IPS-20b (cell line): ENCODE measurements around the gene PGGT1B.
A peak's percentile ranks its signal among the peaks of the same experiment; 100 is the strongest.

Source experiments
- H3K27ac ChIP-seq: one replicate; pipeline ENCODE4 v1.5.1; 2013; ENCODE audit warnings: low read length
- H3K27me3 ChIP-seq: 2 replicates; pipeline ENCODE4 v1.6.1; 2013; ENCODE audit warnings: mild to moderate bottlenecking, low read length, inconsistent platforms; ENCODE audit not compliant: insufficient read depth
- H3K36me3 ChIP-seq: 2 replicates; pipeline ENCODE4 v1.6.1; 2013; ENCODE audit warnings: low read depth, mild to moderate bottlenecking, inconsistent platforms, low read length, moderate library complexity; ENCODE audit not compliant: insufficient read depth
- H3K4me1 ChIP-seq: 2 replicates; pipeline ENCODE4 v1.6.1; 2013; ENCODE audit warnings: mild to moderate bottlenecking, control low read depth, inconsistent platforms, low read length, moderate library complexity; ENCODE audit not compliant: insufficient read depth
- H3K4me3 ChIP-seq: 2 replicates; pipeline ENCODE4 v1.5.1; 2013; ENCODE audit warnings: mild to moderate bottlenecking, low read length, inconsistent platforms
- H3K9ac ChIP-seq: 2 replicates; pipeline ENCODE4 v1.6.1; 2013; ENCODE audit warnings: low read depth, mild to moderate bottlenecking, inconsistent platforms, low read length, moderate library complexity
- H3K9me3 ChIP-seq: 2 replicates; pipeline ENCODE4 v1.6.1; 2013; ENCODE audit warnings: mild to moderate bottlenecking, low read depth, low read length, inconsistent platforms; ENCODE audit not compliant: insufficient read depth

PGGT1B gene

DNA sequence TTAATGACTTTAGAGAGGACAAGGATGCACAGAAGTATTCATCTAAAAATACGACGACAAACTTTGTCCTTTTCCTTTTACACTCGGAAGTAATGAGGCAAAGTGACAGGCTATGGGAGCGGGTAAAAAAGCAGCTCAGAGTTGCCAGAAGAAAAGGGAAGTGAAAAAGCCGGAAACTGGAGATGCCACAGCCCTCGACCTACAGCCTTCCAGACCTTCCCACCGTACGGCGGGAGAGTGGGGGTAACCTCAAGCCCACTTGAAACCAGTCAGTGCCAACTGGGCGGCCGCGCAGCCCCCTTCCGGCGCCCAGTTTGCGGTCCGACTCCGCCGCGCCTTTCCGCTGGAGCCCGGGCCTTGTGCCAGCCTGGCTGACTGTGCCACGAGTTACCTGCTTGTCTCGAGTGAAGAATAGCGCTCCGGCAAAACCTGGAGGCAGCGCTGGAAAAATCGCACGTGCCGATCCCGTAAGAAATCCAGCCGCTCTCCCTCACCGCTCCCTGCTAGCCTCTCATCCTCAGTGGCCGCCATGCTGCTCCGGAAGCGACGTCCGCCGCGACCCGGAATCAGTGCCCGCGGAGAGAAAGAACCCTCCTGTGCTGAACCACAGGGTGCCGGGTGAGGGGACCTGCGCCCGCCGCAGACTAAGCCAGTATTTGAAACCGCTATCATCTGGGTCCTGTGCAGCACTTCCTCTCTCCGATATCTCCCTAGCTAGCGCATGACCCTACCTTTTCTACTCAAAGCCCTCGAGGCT is at the start of gene PGGT1B:
PGGT1B (minus strand) TSS at position 557 of the 757 bp plus-strand sequence; CDS start at position 531, 26 bp downstream.
- H3K4me3 ChIP-seq = peak within 1 kb of the TSS; percentile 87
- H3K4me1 ChIP-seq = peaks cover 12% of the 10 kb centered on the region
- H3K36me3 ChIP-seq = peaks cover 10% of the 10 kb centered on the region
- H3K9ac ChIP-seq = peak within 1 kb of the TSS; percentile 85
- H3K27ac ChIP-seq = no peak within 1 kb of the TSS
- no peaks in the 10 kb centered on the region for H3K27me3 ChIP-seq
- H3K9me3 ChIP-seq = no peaks in the 10 kb centered on the region

DNA sequence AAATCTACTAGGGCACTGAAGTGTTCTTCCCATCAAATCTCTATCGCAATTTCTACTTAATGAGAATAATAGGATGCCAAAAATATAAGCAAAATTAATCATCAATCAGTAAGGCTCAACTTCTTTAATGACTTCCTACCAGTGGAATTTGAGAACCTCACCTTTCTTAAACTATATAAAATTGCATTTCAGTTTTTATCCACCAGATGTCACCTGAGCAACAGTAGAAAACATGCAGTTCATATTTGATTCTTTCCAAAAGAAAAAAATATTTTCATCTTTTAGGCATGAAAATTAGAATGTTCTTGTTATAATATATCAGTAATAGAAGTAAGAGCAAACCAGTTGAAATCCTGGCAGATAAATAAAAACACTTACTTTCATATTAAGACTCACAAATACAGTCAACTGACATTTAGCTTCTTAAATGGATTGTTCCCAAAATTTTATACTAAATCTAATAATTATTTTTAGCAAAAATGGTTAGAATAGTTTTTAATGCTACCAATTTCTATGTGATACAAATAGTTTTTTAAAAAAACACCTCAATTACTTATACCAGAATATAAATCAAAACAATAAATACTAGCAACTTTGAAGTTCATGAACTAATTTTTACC is 47.2 kb upstream of the PGGT1B start:
- Histone ChIP-seq H3K9ac (no peak overlapping the region), H3K27me3 (no peaks in the 10 kb centered on the region), H3K4me1 (no peaks in the 10 kb centered on the region)

DNA sequence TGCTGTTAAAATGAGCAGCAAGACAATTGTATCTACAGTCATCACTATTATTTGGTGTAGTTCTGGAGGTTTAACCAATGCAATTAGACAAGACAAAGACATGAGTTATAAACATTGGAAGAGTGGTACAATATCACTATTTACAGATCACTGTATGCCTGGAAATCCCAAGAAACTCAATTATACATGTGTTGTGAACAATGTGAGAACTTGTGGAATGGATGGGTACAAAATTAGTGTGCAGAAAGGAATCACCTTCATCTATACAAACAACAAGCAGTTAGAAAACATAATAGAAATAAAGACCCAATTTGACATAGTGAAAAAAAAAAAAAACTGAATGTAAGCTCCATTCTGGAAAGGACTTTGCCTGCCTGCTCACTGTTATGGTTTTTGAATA is 46.1 kb upstream of the PGGT1B start:
- Histone ChIP-seq H3K9me3 (no peaks in the 10 kb centered on the region), H3K4me1 (no peaks in the 10 kb centered on the region), H3K27me3 (no peaks in the 10 kb centered on the region), H3K36me3 (no peaks in the 10 kb centered on the region), H3K27ac (no peak overlapping the region), H3K4me3 (no peak overlapping the region), H3K9ac (no peak overlapping the region)

More for the DNA sequence above, 47.2 kb upstream of the PGGT1B start:
- no peaks in the 10 kb centered on the region for H3K36me3 ChIP-seq
- no peak overlapping the region for H3K27ac ChIP-seq
- H3K4me3 ChIP-seq = no peak overlapping the region
- no peaks in the 10 kb centered on the region for H3K9me3 ChIP-seq

DNA sequence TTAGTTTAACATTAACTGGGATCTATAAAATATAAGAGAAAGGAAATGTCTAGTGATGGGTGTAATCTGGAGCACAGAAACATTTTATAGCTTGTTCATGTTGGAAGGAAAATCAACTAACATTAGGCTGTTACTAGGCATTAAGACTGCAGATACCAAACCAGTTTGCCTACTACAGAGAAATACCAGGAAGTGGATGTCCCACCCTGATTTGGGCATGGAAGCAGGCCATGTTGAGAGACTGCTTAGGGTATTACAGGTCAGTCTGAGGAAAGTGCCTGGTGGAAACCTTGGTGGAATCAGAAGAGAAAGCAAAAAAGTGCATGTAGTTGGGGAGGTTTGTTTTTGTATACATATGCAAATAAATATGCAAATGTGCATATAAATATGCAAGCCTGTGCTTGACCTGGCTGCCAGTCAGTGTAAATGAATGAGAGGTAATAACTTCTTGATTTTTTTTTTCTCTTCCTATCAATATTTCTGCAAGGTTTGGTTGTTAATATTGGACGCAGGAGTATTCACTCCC is 43.4 kb upstream of the PGGT1B start:
- Histone ChIP-seq H3K27ac (no peak overlapping the region), H3K9ac (no peak overlapping the region), H3K36me3 (no peaks in the 10 kb centered on the region), H3K4me1 (no peaks in the 10 kb centered on the region), H3K9me3 (no peaks in the 10 kb centered on the region), H3K27me3 (no peaks in the 10 kb centered on the region), H3K4me3 (no peak overlapping the region)

DNA sequence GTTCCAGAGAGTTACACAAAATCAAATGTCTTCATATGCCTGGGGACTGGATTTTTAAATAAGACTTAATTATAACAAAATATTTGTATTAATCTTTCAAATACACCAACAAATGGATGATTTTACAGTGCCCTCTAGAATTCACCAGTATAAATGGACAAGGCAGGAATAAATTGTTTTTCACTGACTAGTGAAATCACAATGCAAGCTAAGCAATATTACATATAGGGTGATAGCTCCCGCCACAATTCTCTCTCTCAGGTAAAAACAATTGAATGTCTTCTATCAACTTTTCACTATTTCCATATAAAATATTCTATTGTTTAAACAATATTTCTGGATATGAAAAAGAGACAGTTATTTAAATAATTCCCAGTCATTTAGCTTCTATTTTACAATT is 41.8 kb upstream of the PGGT1B start:
- no peak overlapping the region for H3K4me3 ChIP-seq
- no peak overlapping the region for H3K27ac ChIP-seq
- H3K4me1 ChIP-seq = no peaks in the 10 kb centered on the region
- H3K9ac ChIP-seq = no peak overlapping the region
- no peaks in the 10 kb centered on the region for H3K27me3 ChIP-seq
- H3K9me3 ChIP-seq = no peaks in the 10 kb centered on the region
- no peaks in the 10 kb centered on the region for H3K36me3 ChIP-seq

DNA sequence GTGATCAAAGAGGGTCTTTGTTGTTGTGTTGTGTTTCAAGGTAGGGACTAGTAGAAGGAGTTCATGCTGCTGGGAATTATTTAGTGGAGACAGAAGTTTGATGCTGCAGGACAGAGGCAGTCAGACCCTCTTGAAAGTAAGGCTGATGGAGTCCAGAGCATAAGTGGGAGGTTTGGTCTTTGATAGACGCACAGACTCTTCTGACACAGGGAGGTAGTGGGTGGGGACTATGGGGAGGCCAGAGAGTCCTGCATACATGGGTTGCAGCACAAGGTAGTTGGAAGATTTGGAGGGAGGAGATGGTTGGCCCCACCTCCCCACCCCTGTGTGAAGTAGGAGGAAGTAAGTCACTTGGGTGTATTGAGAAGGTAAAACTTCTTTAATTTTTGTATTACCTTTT is 36.1 kb upstream of the PGGT1B start:
- no peak overlapping the region for H3K27ac ChIP-seq
- H3K9me3 ChIP-seq = no peaks in the 10 kb centered on the region
- peaks cover 3% of the 10 kb centered on the region; the same call in 1 of the 2 replicates for H3K4me1 ChIP-seq
- no peak overlapping the region for H3K4me3 ChIP-seq
- H3K9ac ChIP-seq = no peak overlapping the region
- no peaks in the 10 kb centered on the region for H3K27me3 ChIP-seq
- no peaks in the 10 kb centered on the region for H3K36me3 ChIP-seq

DNA sequence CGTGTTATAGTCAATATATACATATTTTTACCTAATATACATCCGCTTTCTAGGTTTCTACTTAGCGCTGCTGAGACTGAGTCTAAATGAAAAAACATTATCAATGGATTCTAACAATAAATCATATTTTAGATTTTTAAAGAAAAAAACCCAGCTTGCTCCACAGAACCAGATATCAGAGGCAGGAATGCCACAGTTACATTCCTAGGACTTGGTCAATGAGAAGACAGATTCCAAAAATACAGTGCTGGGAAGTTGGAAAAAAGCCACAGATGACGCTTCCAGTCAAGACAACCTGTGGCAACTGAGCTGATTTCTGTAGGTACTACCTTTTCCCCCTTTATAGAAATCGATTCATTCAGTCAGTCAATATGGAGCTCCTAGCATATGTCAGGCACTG is 34.4 kb upstream of the PGGT1B start:
- Histone ChIP-seq H3K9ac (no peak overlapping the region), H3K36me3 (no peaks in the 10 kb centered on the region), H3K4me3 (peak overlapping the region; percentile 55), H3K27me3 (no peaks in the 10 kb centered on the region), H3K4me1 (peaks cover 3% of the 10 kb centered on the region; the same call in 1 of the 2 replicates), H3K9me3 (no peaks in the 10 kb centered on the region), H3K27ac (no peak overlapping the region)

DNA sequence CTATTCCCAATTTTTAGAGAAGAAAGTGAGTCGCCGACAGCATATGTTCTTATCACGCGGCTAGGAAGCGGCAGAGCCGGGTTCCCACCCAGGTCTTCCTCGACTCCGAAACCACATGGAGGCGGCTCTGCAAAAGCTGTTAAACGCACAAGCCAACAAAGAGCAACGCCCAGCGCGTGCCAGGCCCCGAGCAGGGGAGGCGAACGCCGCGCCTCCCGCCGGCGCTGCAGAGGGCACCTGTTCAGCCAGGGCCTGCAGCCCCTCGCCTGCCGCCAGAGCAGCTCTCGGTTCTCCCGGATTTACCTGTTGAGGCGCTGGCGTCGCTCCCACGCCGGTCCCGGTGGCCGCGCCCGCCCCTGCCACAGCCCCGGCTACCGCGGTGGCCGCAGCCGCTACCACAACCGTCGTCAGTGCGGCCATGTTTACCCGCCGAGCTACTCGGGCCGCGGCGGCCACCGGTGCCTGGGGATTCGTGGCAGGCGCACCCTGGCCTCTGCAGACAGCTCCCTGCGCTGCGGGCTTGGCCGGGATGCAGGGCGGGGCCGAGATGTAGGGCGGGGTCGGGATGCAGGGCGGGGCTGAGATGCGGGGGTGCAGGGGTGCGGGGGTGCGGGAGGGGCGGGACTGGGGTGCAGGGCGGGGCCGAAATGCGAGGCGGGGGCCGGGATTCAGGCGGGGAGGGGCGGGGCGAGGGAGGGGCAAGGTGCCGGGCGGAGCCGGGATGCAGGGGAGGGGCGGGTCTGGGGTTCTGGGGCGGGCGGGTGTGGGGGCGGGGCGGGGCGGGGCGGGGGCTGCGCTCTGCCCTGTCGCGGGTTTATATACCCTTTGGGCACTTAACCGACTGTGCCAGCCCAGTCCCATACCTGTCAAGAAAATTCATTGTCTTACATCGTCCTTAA is 33.7 kb upstream of the PGGT1B start, which contains the start of gene CCDC112:
CCDC112 (minus strand) TSS at position 531 of the 899 bp plus-strand sequence; CDS start at position 420, 111 bp downstream.
- H3K4me1 ChIP-seq = peaks cover 3% of the 10 kb centered on the region; the same call in 1 of the 2 replicates
- H3K27me3 ChIP-seq = no peaks in the 10 kb centered on the region
- H3K9me3 ChIP-seq = no peaks in the 10 kb centered on the region
- peak within 1 kb of the TSS; percentile 93 for H3K9ac ChIP-seq
- peak within 1 kb of the TSS; percentile 92 for H3K4me3 ChIP-seq
- H3K36me3 ChIP-seq = no peaks in the 10 kb centered on the region
- peak within 1 kb of the TSS; percentile 61 for H3K27ac ChIP-seq

DNA sequence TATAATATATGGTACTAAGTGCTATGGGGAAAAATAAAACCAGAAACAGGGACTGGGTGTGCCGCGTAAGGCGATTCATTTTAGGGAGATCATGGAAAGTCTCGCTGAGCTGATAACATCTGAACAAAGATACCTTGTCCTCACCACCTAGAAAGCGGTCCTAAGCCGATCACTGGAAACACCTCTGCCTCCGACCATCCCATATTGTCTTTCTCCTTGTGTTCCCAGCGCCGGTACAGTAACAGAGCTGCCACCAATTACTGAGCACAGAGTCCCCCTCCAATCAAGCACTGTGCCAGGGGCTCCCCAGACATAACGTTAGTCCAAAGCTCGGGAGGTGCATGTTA is 33.1 kb upstream of the PGGT1B start:
- H3K27ac ChIP-seq = peak overlapping the region; percentile 61
- no peaks in the 10 kb centered on the region for H3K27me3 ChIP-seq
- H3K4me3 ChIP-seq = peak overlapping the region; percentile 92
- no peaks in the 10 kb centered on the region for H3K9me3 ChIP-seq
- H3K4me1 ChIP-seq = peaks cover 3% of the 10 kb centered on the region; the same call in 1 of the 2 replicates
- no peaks in the 10 kb centered on the region for H3K36me3 ChIP-seq
- peak overlapping the region; percentile 93 for H3K9ac ChIP-seq

DNA sequence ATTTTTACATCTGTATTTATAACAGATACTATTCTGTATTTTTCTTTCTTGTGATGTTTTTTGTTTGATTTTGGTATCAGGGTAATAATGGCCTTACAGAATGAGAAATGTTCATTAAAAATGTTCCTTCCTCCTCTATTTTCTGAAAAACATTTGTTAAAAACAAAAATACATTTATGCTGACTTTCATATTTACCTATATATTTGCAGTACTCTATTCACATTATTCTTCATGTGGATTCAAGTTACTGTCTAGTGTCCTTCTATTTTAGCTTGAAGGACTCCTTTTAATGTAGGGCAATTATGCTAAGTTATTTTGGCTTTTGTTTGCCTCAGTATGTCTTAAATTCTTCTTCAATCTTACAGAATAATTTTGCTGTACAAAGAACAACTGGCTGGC is 28.7 kb upstream of the PGGT1B start:
- peaks cover 3% of the 10 kb centered on the region; the same call in 1 of the 2 replicates for H3K4me1 ChIP-seq
- no peak overlapping the region for H3K27ac ChIP-seq
- H3K4me3 ChIP-seq = no peak overlapping the region
- H3K27me3 ChIP-seq = no peaks in the 10 kb centered on the region
- no peaks in the 10 kb centered on the region for H3K9me3 ChIP-seq
- no peak overlapping the region for H3K9ac ChIP-seq
- no peaks in the 10 kb centered on the region for H3K36me3 ChIP-seq

DNA sequence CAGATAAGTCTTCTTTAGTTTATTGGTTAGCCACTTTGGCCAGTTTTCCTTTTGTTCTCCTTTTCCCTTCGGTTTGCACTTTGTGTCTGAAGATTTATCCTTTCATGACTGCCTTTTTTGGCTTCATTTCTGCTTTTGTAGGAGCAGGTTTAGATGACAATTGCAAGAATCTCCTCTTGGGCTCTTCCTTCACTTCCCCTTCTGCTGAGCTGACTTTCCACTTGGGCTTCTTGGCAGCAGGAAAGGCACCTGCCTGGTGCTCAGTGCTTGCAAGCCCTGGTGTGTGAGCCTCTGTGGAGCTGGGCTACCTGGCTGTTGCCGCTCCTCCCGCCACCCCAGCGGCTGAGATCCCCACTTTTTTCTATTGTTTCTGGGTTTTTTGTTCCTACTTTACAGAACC is 26.4 kb upstream of the PGGT1B start:
- H3K9ac ChIP-seq = no peak overlapping the region
- no peaks in the 10 kb centered on the region for H3K9me3 ChIP-seq
- H3K4me1 ChIP-seq = no peaks in the 10 kb centered on the region
- no peak overlapping the region for H3K4me3 ChIP-seq
- no peaks in the 10 kb centered on the region for H3K36me3 ChIP-seq
- H3K27ac ChIP-seq = no peak overlapping the region
- no peaks in the 10 kb centered on the region for H3K27me3 ChIP-seq
